Lung microvascular endothelial cell (primary cell): ENCODE results near the gene ADK. TPM values are rescaled to one million over a fixed set of nuclear protein-coding genes. Genes with fewer than 3 reads are reported as not detected.
A peak's percentile ranks its signal among the peaks of the same experiment; 100 is the strongest.
"Not testable (repeated sequence)": the region's sequence is repeated elsewhere in the genome, so short reads cannot be mapped to it uniquely, and the experiment has no call there.

Source experiments
- DNase-seq, 2 donors: peaks; one replicate each; pipeline versions ENCODE4 v3.0.0 to v3.0.0-alpha.2; 2010; ENCODE audit warnings: low read depth in 2 of 2
- total RNA-seq: library from RNA; depleted of rRNA; stranded (reverse); fragments of >200 nt; gene quantifications from 2 replicates; pipeline ENCODE4 v1.2.1, GENCODE V29; 2014

Gene ADK
- total RNA-seq, 1 donor from 2014 or later = 6.2 TPM

DNA sequence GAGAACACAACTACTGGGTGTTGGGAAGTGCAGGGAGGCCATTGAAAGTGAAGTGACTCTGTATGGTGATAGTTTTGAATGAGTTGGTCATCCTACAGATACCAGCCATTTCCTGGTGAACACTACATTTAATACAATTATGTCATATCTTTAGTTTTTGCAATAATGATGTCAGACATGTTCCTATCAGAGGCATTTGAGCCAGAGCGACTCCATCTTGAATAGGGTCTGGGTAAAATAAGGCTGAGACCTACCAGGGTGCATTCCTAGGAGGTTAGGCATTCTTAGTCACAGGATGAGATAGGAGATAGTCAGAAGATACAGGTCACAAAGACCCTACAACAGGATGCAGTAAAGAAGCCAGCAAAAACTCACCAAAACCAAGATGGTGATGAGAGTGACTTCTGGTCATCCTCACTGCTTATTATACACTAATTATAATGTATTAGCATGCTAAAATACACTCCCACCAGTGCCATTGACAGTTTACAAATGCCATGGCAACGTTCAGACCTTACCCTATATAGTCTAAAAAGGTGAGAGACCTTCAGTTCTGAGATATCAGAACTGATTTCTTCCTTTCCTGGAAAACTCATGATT is 28.2 kb downstream of the ADK start:
- DNase-seq = no peak

DNA sequence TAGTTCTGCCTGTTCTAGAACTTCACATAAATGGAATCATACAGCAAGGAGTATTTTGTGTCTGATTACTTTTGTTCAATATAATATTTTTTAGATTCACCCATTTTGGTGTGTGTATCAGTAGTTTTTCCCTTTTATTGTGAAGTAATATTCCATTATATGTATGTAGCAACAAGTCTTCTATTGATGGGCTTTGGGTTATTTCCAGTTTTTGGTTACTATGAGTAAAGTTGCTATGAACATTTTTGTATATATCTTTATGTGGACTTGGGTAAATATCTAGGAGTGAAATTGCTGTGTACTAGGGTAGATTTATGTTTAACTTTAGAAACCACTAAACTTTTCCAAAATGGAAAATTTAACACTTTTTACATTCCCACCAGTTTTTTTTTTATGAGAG is 35.7 kb downstream of the ADK start:
- peak in 1 of 2 donors; percentile 36 for DNase-seq

DNA sequence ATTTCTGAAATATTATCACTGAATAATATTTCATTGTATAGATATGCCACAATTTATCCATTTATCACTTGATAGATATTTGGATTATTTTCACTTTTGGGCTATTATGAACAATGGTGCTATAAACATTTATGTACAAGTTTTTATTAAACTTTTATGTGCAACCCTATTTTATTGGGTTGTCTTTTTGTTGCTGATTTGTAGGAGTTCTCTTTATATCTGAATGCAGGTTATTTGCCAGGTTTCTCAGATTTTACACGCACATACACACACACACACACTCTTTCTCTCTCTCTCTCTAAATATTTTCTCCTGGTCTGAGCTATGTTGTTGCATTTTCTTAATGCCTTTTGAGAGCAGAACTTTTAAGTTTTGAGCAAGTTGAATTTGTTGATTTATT is 36.2 kb downstream of the ADK start:
- DNase-seq = no peak

- not testable (repeated sequence) for DNase-seq
Measured at GRCh38 chr10:74188617-74189016, 37.6 kb downstream of the ADK start.

- DNase-seq = peak; percentile 40 to 66
Measured at GRCh38 chr10:74189999-74190421, 39.0 kb downstream of the ADK start.

DNA sequence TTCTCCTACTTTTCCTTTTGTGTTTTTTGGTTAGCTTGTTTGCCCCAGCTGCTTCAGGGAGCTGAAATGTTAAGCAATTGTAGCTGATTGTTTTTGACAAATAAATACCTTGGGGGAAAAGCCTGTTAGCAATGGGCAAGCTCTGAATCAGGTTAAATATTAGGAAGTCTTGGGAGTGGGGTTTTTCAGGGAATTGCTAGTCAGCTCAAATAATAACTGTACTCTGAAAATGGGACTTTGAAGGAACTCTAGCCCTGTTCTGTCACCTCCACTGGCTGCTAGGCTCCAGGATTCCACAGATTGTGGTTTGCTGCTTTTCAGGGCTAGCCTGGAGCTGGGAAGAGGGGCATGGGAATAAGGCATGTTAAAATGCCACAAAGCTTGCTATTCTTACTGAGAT is 39.5 kb downstream of the ADK start:
- DNase-seq = peak in 1 of 2 donors; percentile 12

- no peak for DNase-seq
Measured at GRCh38 chr10:74194545-74194944, 43.5 kb downstream of the ADK start.

GRCh38 chr10:74194999-74195398 is 44.0 kb downstream of the ADK start:
- no peak for DNase-seq

GRCh38 chr10:74199315-74199714 is 48.3 kb downstream of the ADK start:
- no peak for DNase-seq

DNA sequence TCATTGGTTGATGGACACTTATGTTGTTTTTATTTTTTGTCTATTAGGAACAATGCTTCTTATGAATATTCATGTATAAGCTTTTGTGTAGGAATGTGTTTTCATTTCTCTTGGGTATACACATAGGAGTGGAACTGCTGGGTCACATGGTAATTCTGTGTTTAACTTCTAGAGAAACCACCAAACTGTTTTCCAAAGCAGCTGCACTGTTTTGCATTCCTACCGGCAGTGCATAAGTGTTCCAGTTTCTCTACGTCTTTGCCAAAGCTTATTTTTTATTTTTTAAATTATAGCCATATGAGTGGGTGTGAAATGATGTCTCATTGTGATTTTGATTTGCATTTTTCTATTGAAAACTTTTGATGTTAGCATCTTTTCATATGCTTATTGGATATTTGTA is 51.3 kb downstream of the ADK start:
- DNase-seq = no peak

- DNase-seq = no peak
Measured at GRCh38 chr10:74206746-74207145, 55.7 kb downstream of the ADK start.

GRCh38 chr10:74207691-74208480 is 56.9 kb downstream of the ADK start:
- no peak for DNase-seq

GRCh38 chr10:74208997-74209396 is 58.0 kb downstream of the ADK start:
- no peak for DNase-seq

DNA sequence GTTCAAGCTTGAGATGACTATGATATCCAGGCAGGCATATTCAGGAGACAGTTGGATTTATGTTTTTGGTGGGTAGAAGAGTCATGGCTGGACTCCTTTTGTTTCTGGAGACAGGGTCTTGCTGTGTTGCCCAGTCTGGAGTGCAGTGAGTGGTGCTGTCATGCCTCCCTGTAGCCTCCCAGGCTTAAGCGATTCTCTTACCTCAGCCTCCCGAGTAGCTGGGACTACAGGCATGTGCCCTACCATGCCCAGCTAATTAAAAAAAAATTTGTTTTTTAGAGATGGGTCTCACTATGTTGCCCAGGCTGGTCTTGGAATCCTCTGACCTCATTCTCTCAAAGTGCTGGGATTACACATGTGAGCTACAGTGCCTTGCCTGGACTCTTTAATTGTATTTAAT is 62.0 kb downstream of the ADK start:
- DNase-seq = no peak

GRCh38 chr10:74213571-74214162 is 62.6 kb downstream of the ADK start:
- DNase-seq = peak; percentile 57 to 71

- not testable (repeated sequence) for DNase-seq
Measured at GRCh38 chr10:74217110-74217509, 66.1 kb downstream of the ADK start.

DNA sequence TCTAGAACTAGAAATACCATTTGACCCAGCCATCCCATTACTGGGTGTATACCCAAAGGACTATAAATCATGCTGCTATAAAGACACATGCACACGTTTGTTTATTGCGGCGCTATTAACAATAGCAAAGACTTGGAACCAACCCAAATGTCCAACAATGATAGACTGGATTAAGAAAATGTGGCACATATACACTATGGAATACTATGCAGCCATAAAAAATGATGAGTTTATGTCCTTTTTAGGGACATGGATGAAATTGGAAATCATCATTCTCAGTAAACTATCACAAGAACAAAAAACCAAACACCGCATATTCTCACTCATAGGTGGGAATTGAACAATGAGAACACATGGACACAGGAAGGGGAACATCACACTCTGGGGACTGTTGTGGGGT is 71.4 kb downstream of the ADK start:
- DNase-seq = not testable (repeated sequence)

- peak in 1 of 2 donors; percentile 89 for DNase-seq
Measured at GRCh38 chr10:74223755-74224529, 72.9 kb downstream of the ADK start.

- peak; percentile 78 to 95 for DNase-seq
Measured at GRCh38 chr10:74227697-74228424, 76.8 kb downstream of the ADK start.

DNA sequence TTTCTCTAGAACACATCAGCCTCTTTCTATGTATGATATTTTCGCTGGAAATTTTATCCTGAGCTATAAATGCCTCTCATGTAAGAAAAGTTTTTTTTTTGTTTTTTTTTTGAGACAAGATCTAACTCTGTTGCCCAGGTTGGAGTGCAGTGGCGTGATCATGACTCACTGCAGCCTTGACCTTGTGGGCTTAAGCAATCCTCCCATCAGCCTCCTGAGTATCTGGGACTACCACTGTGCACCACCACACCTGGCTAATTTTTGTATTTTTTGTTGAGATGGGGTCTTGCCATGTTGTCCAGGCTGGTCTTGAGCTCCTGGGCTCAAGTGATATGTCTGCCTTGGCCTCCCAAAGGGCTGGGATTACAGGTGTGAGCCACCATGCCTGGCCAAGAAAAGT is 80.4 kb downstream of the ADK start:
- DNase-seq = peak in 1 of 2 donors; percentile 69

DNA sequence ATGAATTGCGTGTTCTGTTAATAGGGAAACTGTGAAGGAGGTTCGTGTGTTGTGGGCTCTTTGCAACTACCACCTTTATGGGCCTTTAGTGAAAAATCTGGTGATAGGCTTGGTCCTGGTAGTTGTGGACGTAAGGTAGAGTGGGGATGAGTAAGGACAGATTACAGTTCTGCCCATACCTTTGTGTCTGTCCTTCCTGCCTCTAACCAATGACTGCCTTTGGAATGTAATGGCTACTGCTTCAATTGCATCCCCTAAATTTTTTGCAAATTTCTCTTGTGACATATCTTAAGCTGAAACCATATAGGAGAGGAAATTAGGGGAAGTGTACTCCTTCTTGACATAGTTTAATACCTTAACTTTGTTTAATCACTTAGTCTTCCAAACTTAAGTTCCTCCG is 82.3 kb downstream of the ADK start:
- no peak for DNase-seq
